Measurements from ENCODE around the gene LIME1. TPM values are rescaled to one million over a fixed set of nuclear protein-coding genes. Genes with fewer than 3 reads are reported as not detected.

The LIME1 gene
- total and polyA plus RNA-seq, 2 of the 8 experiments (the other 6 are each of a cell fraction or from before 2014, with no cell fraction given), result 4.5 to 5.9 TPM

- no peak overlapping the region for H3K4ac ChIP-seq (replicated peaks; ENCODE audit: insufficient read length, low read depth, low read length)
- no peak overlapping the region for H3K4me2 ChIP-seq (ENCODE audit: insufficient read depth in 1 of 2, low read depth in 2 of 2, low read length in 2 of 2)
- no peaks in the 10 kb centered on the region for H3K9me3 ChIP-seq (ENCODE audit: insufficient read depth in 2 of 2, low read depth in 1 of 2, low read length in 1 of 2)
- H3K4me3 ChIP-seq (ENCODE audit: extremely low read depth in 1 of 4, insufficient read depth in 2 of 4, low read depth in 3 of 4, low read length in 4 of 4), result no peak overlapping the region
- H2BK15ac ChIP-seq (ENCODE audit: low read length), result no peak overlapping the region
- peaks cover 0 to 4% of the 10 kb centered on the region in 2 experiments for H4K20me1 ChIP-seq (replicated peaks in 1 of 2; ENCODE audit: control insufficient read depth in 1 of 2, insufficient read depth in 2 of 2, low read length in 2 of 2)
- no peaks in the 10 kb centered on the region; a peak in 1 of 7 replicates for H3K4me1 ChIP-seq (replicated peaks in 1 of 4; ENCODE audit: control insufficient read depth in 3 of 4, insufficient read depth in 4 of 4, low read length in 3 of 4)
- peaks cover 4% of the 10 kb centered on the region; the same call in 1 of the 2 replicates for H3K79me1 ChIP-seq (ENCODE audit: low read depth, low read length)
- H3K79me2 ChIP-seq (ENCODE audit: control insufficient read depth in 1 of 2, insufficient read depth in 2 of 2, low read length in 2 of 2), result peaks cover 0 to 4% of the 10 kb centered on the region in 2 experiments; a peak in 1 of 4 replicates
- H4K5ac ChIP-seq (ENCODE audit: insufficient read length, low read depth, low read length), result no peak overlapping the region
- H4K91ac ChIP-seq (replicated peaks; ENCODE audit: insufficient read length, low read length), result no peak overlapping the region
- H3K27me3 ChIP-seq (replicated peaks in 1 of 4; ENCODE audit: control insufficient read depth in 3 of 4, extremely low read depth in 1 of 4, insufficient read depth in 3 of 4, low read length in 3 of 4), result no peaks in the 10 kb centered on the region
- H2AK5ac ChIP-seq (ENCODE audit: low read depth, low read length), result no peak overlapping the region
- no peak for TF ChIP-seq RNF2 (IDR thresholded peaks at IDR 0.05; ENCODE audit: borderline replicate concordance, low read depth, low read length, missing control alignments, poor library complexity, severe bottlenecking)
- TF ChIP-seq RFX5 (IDR thresholded peaks at IDR 0.05; ENCODE audit: borderline replicate concordance, low read depth, low read length), result no peak
- no peak for TF ChIP-seq RAD21 (IDR thresholded peaks at IDR 0.05 in 1 of 2, conservative IDR thresholded peaks at IDR 0.05 in 1 of 2; ENCODE audit: low read depth in 2 of 2, low read length in 2 of 2)
- TF ChIP-seq BCL11A (IDR thresholded peaks at IDR 0.05; ENCODE audit: low read depth in 2 of 2, low read length in 2 of 2), result no peak
- no peak for TF ChIP-seq FOSL1 (IDR thresholded peaks at IDR 0.05; ENCODE audit: insufficient read depth, low read depth, low read length)
- TF ChIP-seq EGR1 (IDR thresholded peaks at IDR 0.05; ENCODE audit: borderline replicate concordance, low read depth, low read length), result no peak
- no peak for TF ChIP-seq HDAC6 (IDR thresholded peaks at IDR 0.05; ENCODE audit: low read depth, low read length)
- no peak overlapping the region for H3K18ac ChIP-seq (ENCODE audit: extremely low read depth, low read length)
- FAIRE-seq (no peak), DNase-seq (ENCODE audit: low read depth in 1 of 2, low spot score in 2 of 2) (no peak)
- H3K56ac ChIP-seq (replicated peaks; ENCODE audit: insufficient read length, low read depth, low read length), result no peak overlapping the region
- H3K23ac ChIP-seq (ENCODE audit: insufficient read length), result no peak overlapping the region
- ChIA-PET CTCF (ENCODE audit: partially characterized antibody) (no interaction called here), POLR2A (ENCODE audit: partially characterized antibody) (interaction anchor here (0.6 kb wide), 1 partner anchor 23 kb away, joined by 3 read pairs; no protein-coding TSS in a partner anchor)
- WGBS, 2 experiments (ENCODE audit: extremely low coverage in 1 of 2, insufficient coverage in 1 of 2, insufficient read length in 1 of 2, insufficient replicate concordance in 2 of 2, low coverage in 1 of 2, low lambda C conversion rate in 2 of 2, missing lambda C conversion rate in 1 of 2), result 92% methylated on average over 30 of the region's 31 CpGs; no CpG with 5 or more reads in 1 of the 2 experiments
- H3K27ac ChIP-seq (ENCODE audit: low read depth, low read length), result no peak overlapping the region
- no peak overlapping the region for H4K8ac ChIP-seq (ENCODE audit: extremely low read depth, insufficient read depth, low read length)
- no peak overlapping the region for H3K9ac ChIP-seq (replicated peaks in 1 of 4; ENCODE audit: extremely low read depth in 1 of 4, low read depth in 3 of 4, low read length in 3 of 4)
- H2BK20ac ChIP-seq (ENCODE audit: low read length), result no peak overlapping the region
- no peak overlapping the region for H2AFZ ChIP-seq (ENCODE audit: low read length)
- no peak overlapping the region for H2BK5ac ChIP-seq (ENCODE audit: low read depth, low read length)
- H3K14ac ChIP-seq (ENCODE audit: insufficient read length), result no peak overlapping the region
- H3K36me3 ChIP-seq (ENCODE audit: control insufficient read depth in 2 of 4, insufficient read depth in 4 of 4, low read length in 3 of 4), result peaks cover 0 to 4% (median under 1%) of the 10 kb centered on the region in 4 experiments; a peak in 2 of 8 replicates
- H3K23me2 ChIP-seq (ENCODE audit: low read depth, low read length), result peaks cover 1% of the 10 kb centered on the region; the same call in 1 of the 2 replicates
- no peak overlapping the region for H2BK120ac ChIP-seq (replicated peaks; ENCODE audit: low read depth, low read length)
- H2BK12ac ChIP-seq (ENCODE audit: low read depth, low read length), result no peak overlapping the region
Observed at GRCh38 chr20:63769891-63770474, 33.5 kb downstream of the LIME1 start.
